Activated CD4-positive, CD25-positive, alpha-beta regulatory T cell treated with anti-CD3 and anti-CD28 coated beads, Interleukin-2, amount 50 U/mL, for 16 hours (primary cell): ENCODE data around the gene MGMT.

ENCODE experiments used
- DNase-seq: peaks from one replicate; pipeline ENCODE4 v3.0.0-alpha.2; 2020; ENCODE audit warnings: low read depth, low spot score

Gene MGMT

DNA sequence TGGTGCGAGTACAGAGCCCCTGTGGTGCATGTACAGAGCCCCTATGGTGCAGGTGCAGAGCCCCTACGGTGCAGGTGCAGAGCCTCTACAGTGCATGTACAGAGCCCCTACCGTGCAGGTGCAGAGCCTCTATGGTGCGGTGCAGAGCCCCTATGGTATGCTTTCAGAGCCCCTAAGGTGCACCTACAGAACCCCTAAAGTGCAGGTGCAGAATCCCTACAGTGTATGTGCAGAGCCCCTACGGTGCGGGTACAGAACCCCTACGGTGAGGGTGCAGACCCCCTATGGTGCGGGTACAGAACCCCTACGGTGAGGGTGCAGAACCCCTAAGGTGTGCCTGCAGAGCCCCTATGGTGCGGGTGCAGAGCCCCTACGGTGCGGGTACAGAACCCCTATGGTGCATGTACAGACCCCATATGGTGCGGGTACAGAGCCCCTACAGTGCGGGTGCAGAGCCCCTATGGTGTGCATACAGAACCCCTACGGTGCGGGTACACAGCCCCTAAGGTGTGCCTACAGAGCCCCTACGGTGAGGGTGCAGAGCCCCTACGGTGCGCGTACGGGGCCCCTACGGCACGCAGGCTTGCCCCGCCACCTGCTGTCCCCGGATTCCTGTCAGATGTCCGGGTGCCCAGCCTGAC is 53.5 kb downstream of the MGMT start:
- DNase-seq: no peak

DNA sequence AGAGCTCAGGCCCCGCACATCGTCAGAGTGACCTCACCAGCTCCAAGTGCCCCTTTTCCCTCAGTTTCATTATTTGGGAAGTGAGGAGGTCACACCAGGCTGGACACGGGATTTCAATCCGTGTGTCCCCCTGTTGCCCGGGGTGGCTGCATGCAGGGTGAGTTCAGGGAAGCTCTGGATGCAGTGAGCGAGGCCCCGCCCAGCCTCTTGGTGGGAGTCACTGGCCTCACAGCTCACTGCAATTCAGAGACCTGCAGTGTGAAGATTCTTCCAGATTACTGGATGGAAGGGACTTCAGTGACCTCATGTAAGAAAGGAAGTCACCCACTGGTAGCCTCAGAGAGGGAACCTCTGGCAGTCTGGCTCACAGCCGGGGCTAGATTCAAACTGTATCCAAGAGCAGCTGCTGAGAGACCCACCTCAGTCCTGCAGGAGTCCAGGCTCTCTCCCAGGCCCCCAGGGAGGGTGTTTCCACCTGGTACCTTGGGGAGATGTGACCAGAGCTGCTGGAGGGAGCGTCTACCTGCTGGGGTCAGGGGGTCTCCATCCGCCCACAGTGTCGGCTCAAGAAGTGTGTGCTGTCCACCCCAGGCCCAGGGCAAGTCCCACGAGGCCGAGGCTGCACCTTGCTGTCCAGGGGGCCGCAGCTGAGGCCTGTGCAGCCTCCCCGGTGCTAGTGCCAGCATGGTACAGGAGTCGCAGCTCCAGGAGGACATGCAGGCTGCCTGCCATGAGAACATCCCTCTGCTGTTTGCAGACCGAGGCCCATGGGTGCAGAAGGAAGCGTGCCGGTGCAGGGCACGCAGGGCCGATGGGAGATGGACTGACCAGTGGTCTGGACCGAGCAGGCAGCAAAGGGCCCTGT is 54.4 kb downstream of the MGMT start:
- no peak for DNase-seq

DNA sequence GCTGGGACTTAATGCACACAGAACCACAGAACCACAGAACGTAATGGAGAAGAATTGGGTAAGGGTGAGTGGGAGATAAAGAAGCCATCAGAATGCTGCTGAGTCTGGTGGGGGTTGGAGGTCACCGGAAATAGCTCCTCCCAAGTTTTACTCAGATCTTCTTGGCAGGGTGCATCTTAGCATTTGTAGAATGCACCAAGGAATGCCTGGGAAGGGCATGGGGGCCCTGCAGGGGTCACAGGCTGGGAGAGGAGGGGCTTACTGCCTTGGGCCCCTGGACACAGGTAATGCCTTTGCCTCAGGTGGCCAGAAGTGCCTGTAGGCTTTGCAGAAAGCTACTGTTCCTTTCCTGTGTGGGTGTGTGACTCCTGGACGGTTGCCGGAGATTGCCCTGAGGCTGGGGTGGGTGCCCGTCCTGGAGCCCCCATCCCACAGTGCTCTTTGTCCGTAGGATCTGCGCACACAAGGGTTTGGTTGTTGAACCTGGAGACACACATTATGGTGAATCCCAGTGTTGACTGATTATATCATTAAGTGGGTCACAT is 55.1 kb downstream of the MGMT start:
- no peak for DNase-seq

DNA sequence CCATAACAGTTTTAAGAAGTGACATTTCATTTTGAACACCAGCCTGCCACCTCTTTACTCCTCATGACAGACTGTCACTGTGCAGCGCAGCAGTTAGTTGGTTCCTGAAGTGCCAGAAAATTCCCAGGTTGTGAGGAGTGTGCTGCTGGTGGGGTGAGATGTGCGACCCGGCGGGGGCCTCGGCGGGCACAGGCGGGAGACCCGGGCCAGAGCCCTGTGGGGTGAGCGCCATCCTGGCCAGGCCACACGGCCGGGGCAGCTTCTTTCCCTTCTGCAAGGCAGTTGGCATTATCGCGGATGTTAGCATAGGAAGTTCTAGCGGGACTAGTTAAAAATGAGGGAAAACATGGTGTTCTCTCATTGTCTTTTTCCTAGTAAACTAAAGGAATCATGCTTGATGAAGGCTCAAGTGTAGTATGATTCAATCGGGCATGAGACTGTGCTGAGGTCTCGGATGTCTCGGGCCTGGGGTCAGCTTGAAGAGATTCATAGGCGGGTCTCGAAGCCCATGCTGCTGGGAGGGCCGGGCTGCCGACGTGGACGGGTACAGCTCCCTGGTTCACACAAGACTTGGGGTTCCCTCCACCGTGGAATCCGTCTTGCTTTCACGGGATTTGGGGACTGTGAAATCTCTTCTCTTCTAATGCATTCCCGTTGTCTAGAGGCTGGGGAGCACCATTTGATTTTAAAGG is 56.1 kb downstream of the MGMT start:
- DNase-seq: no peak

DNA sequence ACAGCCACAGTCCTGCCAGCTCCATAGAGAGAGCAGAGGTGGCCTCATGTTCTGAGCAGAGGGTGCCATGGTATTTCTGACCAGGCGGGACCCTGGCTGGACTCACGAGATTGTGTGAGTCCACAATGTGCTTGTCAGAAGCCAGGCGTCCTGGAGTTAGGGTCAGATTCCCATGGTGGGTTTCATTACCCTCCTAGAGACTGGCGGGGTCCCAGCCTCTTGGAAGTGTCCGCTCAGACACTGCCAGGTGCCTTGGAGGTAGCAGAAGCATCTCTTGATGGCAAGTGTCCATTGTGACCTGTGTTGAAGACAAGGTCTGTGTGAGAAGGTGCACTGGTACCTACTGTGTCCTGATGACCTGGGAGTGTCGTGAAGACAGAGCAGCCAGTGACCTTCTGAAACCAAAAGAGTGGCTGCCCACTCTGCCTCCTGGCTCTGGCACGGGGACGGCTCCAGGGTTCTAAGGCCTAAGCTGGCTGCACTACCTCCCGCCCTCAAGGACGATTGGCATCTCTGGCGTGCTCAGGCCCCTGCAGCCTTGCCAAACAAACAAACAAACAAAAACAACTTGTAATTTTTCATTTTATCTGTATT is 56.8 kb downstream of the MGMT start:
- no peak for DNase-seq

DNA sequence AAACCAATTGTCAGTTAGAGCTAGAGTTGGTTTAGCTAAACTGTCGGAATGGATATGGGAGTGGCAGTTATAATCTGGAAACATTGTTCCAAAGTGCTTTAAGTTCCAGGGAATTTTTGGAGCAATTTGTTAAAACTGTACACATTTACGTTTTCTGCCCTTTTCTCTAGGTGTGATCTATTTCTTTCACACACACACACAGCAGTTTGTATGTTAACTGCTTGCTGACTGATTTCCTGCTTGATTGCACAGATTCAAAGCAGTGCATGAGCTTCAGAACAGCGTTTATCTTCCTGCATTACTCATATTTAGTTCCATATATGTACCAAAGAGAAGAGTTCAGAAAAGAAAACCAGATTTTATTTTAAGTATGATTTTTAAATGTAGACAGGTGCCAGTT is 57.9 kb downstream of the MGMT start:
- no peak for DNase-seq

DNA sequence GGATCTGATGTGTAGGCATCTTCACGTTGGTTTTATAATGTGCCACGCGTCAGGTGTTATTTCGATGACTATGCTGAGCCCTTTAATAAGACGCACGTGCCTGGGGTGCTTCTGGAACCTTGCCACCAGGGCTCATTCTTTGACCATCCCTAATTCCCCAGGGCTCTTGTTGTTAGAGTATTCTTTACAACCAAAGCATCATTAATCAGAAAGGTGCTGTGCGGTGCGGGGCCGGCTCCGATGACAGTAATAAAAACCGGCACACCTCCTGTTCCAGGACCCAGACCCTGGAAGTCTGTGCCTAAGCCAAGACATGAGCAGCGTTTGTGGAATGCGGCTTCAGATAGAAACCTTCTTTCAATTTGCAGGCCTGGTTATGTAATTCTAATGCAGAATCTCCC is 58.4 kb downstream of the MGMT start:
- DNase-seq: no peak

DNA sequence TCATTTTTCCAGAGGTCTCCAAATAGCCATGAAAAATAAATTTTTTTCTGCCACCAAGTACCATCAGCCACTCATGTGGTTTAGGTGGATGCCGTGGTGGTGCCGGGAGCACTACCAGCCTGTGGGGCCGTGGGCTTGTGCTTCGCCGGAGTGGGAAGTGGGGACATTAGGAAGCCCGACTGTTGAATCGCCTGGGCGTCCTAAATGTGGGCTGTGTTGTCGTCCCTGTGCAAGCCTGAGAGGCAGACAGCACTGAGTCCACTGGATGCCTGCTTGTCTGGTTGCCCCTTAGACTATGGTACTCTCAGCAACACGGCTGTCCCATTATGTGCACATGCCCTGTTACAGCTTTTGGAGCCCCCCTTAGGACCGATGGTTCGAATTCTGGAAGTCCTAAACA is 59.9 kb downstream of the MGMT start:
- DNase-seq: no peak

DNA sequence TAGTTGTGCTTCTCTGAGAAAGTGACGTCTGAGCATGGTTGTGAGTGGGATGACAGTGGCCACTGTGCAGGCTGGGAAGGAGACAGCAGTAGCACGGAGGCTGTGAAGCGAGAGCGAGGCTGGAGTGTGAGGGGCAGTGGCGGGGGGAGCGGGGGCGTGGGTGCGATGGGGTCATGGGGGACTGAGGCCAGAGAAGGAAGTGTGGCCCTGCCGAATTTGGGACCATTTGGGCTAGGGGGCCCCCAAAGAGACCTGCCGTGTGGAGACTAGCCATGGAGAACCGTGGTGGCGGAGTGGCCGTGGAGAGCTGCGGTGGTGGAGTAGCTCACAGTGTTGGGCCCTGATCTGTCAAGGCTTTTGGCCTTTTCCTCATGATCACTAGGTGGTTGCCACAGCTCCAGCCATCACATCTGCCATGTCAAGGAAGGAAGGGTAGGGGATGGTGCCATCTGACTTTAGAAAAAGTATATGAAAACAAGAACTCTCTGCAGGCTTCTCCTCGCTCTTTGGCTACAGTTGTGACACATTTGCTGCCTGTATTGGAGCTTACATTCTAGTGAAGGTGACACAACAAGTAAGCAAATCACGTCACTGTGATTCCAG is 61.4 kb downstream of the MGMT start:
- DNase-seq: no peak

DNA sequence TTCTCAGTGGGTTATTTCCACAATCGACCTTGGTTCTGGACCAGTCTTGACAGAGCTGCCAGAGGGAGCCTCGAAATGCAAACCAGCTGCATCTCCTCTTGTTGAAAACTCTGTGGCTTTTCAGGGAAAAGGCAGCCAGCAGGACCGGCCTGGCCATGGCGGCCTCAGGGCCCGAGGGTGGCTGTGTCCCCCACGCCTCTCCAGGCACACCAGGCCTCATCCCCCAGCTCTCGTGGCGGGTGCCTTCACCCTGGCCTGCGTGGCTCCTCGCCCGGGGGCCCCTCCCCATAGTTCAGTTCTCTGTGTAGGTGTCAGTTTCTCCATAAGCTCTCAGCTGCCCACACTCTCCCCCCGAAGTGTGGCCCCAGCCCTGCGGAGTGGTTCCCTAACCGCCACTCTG is 63.5 kb downstream of the MGMT start:
- DNase-seq: no peak

DNA sequence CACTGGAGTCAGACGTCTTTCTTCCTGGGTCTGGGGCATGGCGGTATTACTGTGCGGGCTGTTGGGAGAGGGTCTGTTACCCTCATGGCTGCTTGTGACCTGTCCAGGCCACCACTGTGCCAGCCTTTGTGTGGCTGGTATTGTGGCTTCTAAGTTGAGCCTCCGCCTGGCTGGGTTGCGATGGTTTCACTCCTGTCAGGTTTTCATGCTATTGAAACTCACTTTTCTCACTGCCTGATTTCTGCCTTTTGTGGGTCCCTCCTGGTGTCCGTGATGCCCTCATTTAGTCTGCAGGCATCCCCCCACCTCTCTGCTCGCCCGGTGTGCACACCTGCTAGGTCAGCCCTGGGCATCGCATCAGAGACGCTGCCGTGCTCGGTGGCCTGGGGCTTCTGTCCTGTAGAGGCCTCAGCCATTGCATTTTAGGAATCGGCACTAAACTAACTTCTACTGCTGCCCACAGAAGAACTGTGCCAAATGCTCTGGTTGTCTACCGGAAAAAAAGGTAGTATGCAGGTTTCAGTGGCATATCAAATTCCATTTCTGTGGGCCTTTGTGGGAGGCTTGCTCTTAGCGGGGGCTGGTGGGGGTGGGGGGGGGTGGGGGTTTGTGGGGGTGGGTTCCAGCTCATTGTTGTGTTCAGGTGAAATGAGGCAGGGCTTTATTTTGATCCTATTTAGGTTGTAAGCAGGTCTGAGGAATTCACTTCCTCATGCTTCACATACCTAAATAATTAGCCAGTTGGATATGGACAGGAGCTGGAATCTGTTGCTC is 64.3 kb downstream of the MGMT start:
- no peak for DNase-seq

DNA sequence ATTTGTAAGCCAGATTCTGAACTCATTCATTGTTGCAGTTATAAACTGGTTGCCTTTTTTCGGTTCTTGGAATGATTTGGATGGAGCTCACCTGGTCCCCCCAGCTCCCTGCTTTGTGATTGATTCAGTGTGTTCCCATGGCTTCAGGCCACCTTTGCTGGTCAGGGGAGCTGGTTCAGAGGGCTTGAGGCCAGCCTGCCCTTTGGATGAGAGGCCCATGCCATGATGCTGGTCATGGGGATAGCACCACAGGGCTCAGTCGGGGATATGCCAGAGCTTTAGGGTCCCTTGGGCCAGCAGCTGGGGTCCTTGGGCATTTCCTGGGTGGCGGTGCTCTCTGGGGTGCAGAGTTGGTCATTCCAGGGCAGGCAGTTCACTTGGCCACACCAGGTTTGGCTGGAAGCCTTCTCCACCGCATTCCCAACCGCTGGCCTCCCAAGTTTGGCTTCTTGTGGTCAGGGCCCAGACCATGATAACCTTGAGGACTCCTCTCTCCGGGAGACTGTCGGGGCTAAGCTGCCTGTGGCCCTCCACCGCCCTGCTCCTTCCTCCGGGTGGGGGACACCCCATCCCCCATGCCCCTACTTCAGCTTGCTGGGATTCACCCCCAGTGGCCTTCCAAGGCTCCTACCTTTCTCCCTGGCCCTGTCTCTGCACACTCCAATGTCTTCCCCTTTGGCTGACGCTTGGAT is 65.1 kb downstream of the MGMT start:
- no peak for DNase-seq

DNA sequence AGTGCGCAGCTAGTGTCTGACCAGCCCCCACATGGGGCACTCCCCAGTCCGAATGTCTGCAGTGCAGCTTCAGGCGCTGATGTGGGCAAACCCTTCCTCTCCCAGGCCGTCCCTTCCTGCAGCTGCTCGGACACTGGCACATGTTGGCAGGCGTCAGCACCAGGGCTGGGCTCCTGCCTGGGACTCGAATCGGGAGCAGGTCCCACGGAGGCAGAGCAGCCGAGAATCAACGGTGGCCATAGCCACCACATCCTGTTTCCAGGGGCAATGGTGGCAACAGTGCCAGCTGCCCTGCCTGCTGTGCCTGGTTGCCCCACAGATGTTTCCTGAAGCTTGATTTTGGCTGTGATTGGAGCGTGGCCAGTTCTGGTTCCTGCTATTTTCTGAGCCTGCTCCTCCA is 65.8 kb downstream of the MGMT start:
- DNase-seq: no peak

DNA sequence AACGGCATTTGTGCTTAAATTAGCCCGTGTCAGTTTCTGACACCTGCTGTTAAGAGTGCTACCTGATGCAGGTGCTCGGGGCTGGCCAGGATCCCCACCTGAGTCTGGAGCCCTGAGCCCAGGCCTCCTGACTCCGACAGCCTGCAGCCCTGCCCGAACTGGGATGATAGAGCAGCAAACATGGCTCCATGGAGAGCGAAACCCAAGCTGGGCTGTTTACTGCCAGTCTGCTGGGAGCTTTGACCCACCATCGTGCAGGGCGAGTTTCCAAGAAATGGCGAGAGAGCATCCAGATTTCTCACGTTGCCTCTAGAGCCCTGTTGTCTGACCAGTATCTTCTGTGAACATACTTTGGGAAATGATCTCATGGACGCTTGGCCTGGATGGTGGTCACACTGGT is 66.2 kb downstream of the MGMT start:
- DNase-seq: no peak

DNA sequence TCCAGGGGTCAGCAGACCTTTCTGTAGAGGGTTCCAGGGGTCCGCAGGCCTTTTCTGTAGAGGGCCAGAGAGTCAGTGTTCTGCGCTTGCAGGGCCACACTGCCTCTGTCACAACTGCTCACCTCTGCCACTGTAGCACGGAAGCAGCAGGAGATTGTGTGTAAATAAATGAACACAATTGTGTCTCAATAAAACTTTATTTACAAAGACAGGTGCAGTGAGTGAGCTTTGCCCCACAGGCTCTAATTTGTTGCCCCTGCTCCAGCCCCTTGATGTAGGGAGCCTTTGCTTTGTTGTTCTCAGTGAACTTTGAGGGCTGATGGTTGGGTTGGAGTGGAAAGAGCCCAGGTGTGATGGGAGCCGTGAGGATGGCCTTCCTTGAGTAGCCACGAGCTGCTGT is 67.8 kb downstream of the MGMT start:
- DNase-seq: no peak

DNA sequence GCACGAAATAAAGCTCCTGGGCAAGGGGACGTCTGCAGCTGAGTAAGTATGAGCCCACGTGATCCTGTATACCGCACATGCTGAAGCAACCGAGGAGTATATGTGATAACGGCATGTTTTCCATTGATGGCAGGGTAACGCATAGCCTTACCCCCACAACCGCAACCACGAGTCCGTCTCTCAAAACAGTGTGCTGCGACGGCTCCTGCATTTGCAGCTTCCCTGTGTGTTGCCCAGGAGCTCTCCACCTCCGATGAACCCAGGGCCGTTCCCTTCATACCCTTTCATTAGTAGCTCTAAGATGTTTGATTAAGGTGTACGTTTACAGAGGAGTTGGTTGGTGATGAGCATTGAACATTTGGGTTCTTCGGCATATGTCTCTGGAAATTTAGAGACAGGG is 69.3 kb downstream of the MGMT start:
- no peak for DNase-seq

DNA sequence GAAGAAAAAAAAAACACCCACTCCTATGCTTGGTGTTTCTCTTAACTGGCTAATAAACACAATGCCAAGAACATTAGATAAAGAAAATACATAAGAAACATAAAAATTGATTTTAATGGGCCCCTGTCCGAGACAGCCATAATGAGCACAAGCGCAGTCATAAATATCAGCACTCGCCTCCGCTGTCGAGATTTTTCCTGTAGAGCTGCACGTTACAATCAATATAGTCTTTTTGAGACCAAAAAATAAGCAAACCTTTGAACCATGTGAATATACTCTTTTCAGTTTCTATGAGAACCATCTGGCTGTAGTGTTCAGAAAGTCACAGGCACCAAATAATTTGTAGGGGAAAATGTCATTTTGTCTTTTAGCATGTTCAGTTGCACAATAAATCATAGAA is 70.1 kb downstream of the MGMT start:
- no peak for DNase-seq

DNA sequence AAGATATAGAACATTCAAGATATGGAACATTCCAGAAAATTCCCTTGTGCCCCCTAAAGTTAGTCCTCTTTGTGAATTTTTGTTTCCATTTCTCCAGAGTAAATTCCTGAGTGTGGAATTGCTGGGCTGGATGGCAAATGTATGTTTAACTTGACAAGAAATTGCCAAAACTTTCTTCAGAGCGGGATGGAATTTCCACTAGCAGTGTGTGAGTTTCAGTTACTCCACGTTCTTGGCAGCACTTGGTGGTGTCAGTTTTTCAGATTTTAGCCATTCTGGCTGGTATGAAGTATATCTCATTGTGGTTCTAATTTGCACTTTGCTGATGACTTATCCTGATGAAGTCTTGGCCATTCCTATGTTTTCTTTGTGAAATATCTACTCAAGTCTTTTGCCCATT is 71.2 kb downstream of the MGMT start:
- DNase-seq: no peak

DNA sequence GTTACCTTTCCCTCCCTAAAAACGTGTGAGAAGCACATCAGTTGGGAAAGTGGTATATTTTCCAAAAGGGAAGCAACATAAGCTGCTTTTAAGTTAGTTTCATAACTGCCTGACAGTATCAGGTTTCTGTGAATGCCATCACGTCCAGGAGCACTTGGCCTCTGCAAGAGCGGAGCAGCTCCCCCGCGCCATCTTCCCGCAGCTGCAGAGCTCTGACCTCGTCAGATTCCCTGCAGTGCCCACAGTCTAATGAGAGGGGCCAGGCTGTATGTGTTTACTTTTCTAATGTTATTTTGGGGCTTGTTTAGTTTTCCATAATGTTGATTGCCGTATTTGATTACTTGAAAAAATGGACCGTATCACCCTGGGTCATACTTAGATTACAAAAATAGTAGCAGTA is 74.2 kb downstream of the MGMT start:
- no peak for DNase-seq

DNA sequence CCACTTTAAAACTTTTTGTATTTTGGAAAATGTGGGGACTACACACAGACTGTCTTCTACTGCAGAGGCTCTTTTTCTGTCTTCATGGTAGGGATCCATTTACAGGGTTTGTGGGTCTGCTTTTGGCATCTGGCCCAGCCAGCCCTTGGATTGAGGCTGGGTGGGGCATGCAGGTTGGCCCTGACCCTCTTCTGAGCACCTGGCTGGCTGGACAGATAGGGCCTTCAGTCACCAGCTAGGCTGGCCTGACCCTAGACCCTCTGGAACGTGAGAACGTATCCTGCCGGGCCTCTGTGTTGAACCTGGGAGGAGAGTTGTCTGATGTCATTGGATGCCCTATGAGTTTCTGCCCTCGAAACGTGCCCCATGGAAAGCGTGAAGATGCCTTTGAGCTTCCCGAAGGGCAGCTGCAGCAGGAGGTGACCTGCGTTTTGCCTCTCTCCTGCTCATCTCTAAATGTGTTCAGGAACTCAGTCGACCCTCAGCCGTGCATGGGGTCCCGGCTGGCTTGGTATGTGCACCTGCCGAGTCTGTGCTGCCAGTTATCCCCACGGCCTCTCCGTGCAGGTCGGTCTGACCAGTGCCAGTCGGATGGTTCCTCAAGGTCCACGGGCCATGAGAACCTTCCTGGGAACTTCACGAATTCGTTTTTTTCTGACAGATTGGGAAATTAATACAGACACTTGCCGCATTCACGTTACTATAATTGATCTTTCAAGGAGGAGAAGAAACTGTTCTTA is 74.9 kb downstream of the MGMT start:
- no peak for DNase-seq
